ENCODE results near the gene IRF8.

IRF8 gene

DNA sequence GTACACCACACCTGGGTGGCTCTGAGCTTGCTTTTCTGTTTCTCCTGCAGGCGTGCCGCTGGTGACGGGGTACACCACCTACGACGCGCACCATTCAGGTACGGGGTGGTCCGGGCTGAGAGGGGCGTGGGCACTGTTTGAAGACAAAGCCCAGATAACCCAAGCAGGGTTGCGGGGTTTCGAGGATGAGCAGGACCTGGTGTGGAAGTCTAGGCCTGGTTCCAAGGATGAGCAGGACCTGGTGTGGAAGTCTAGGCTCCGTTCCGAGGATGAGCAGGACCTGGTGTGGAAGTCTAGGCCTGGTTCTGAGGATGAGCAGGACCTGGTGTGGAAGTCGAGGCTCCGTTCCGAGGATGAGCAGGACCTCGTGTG, 15.4 kb downstream of the IRF8 start:
- no peak for DNase-seq (ENCODE audit: low read depth)

DNA sequence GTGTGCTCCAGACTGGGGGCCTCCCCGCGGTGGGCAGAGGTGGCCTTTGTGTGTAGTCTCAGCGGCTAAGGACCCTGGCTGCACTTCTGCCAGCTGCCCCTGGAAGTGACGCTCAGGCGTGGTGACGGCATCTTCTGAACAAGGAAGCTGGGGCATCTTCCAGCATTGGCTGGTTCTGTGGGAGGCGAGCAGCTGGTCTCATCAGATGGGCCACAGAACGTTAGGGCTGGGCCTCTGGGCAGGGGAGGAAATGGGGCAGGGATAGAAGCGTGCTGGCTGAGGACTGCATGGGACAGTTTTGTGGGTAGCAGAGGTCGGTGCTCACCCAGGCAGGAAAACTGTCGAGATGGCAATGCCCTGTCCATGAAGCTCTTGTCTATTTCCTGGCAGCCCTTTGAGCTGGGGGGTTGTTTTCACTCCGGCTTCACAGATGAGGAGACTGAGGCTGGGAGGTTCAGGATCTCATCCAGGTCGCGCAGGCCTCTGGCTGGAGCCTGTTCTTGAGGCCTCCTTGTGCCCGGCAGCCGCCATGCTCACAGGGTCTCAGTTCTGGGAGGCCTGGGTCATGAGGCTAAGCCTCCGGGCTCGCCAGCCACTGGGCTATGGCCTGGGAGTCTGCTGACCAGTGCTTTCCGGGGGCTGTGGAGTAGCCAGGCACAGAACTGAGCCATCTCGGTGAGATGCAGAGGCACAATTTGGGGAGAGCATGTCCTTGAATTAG, 16.3 kb downstream of the IRF8 start:
- no peak for DNase-seq (ENCODE audit: low read depth)

DNA sequence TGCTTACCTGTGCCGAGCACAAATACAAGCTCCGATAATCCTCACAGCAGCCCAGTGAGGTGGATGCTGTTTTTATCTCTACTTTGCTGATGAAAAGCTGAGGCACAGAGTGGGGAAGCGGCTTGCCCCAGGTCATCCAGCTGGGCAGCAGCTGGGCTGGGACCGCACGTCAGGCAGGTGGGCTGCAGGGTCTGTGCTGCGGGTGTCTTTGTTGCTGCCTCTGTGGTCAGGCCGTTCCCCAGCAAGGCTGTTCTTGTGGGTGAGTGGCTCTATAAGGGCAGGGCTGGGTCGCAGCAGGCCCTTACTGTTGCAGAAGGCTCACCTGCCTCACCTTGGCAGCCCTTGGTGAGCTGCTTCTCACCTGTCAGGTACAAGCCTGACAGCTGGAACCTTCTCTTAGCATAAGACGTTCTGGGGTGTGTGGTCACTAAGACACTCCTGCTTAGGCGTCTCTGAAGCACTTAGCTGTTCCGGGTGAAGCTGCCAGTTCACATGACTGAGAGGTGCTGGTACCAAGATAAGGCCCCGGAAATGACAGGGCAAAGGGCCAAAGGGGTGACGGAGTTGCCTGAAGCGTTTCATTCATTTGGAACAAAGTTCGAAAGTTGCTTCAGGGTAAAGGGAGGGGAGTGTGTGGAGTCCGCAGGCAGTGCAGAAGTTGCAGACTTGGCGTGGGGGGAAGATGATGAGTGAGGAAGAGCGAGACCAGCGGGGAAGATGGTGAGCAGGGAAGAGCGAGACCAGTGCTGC, 17.4 kb downstream of the IRF8 start:
- no peak for DNase-seq (ENCODE audit: low read depth)

DNA sequence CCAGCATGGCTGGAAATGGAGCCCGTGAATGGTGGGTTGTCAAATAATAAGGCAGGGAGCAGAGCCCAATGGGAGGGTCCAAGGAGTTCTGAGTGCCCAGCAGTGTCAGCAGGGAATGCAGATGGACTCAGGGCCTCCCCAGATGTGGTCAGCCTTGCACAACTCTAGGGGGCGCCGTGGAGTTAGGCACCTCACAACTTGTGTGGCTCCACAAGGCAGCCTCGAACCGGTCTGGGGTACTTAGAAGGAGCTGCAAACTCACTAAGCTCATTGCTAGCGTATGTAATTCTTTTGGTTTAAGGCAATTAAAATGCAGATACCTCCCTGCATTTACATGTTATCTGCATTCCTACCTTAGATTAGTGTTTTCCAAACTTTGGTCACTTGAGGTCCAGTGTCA, 18.1 kb downstream of the IRF8 start:
- DNase-seq (ENCODE audit: low read depth), result no peak

DNA sequence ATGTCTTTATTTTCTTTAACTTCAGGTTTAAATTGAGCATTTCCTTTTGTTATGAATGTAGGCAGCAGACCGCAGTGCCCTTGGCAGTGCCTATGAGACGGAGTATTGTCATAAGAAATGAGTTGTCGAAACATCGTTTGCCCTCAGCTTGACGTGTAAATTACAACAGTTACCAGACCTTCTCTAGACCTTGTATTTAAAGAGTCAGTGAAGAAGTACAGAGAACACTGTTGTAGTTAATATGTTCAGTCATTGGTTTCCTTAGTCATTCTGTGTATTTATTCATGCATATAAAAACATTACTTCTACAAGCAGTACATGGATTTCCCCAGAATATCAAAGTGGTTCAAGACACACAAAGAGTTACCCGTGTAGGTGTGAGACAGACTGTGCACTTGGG, 19.0 kb downstream of the IRF8 start:
- DNase-seq (ENCODE audit: low read depth), result no peak

DNA sequence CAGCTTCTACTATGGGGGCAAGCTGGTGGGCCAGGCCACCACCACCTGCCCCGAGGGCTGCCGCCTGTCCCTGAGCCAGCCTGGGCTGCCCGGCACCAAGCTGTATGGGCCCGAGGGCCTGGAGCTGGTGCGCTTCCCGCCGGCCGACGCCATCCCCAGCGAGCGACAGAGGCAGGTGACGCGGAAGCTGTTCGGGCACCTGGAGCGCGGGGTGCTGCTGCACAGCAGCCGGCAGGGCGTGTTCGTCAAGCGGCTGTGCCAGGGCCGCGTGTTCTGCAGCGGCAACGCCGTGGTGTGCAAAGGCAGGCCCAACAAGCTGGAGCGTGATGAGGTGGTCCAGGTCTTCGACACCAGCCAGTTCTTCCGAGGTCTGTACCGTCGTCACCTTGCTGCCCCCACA, 19.5 kb downstream of the IRF8 start:
- no peak for DNase-seq (ENCODE audit: low read depth)

DNA sequence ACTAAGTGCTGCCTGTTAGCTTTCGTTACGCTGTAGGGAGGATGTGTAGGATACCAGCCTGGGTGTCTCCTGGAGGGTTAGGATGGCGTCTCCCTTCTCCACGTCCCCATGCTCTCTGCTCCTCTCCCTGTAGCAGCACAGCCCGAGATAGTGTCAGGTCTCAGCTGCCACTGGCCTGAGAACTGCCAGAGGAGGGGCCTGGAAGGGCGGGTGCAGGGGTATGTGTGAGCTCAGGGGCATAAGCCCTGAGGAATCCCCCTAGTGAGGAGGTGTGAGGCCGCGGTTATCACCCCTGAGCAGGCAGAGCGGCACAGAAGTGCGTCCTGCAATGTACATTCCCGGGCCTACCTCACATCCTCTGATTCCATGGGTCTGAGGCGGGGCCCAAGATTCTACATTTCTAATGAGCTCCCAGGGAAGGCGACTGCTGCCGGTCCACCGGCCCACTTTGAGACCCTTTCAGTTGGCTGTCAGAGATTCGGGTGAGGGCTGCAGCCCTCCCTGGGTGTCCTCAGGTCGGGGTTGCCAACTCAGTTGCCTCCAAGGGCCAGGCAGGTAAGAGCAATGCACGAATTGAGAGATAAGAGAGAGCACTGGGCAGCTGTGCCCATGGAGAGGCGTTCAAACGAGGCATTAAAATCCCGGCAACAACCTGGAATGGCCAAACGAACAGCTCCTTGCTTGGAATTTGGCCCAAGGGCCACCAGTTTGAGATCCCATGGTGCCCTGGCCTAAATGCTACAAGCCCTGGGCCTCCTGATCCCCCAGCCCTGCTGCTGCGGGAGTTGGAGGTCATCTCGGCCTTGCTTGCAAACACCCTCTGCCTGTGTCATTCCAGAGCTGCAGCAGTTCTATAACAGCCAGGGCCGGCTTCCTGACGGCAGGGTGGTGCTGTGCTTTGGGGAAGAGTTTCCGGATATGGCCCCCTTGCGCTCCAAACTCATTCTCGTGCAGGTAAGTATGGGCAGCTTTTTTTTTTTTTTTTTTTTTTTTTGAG, 20.6 kb downstream of the IRF8 start:
- DNase-seq (ENCODE audit: low read depth), result no peak

DNA sequence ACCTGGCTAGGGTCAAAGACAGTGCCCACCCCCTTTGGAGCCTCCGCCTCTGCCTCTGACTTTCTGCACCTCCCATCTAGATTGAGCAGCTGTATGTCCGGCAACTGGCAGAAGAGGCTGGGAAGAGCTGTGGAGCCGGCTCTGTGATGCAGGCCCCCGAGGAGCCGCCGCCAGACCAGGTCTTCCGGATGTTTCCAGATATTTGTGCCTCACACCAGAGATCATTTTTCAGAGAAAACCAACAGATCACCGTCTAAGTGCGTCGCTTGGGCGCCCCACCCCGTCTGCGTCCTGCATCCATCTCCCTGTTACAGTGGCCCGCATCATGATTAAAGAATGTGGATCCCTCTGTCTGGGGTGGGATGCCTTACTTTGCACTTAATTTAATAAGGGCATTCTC, 22.1 kb downstream of the IRF8 start:
- DNase-seq (ENCODE audit: low read depth), result no peak

DNA sequence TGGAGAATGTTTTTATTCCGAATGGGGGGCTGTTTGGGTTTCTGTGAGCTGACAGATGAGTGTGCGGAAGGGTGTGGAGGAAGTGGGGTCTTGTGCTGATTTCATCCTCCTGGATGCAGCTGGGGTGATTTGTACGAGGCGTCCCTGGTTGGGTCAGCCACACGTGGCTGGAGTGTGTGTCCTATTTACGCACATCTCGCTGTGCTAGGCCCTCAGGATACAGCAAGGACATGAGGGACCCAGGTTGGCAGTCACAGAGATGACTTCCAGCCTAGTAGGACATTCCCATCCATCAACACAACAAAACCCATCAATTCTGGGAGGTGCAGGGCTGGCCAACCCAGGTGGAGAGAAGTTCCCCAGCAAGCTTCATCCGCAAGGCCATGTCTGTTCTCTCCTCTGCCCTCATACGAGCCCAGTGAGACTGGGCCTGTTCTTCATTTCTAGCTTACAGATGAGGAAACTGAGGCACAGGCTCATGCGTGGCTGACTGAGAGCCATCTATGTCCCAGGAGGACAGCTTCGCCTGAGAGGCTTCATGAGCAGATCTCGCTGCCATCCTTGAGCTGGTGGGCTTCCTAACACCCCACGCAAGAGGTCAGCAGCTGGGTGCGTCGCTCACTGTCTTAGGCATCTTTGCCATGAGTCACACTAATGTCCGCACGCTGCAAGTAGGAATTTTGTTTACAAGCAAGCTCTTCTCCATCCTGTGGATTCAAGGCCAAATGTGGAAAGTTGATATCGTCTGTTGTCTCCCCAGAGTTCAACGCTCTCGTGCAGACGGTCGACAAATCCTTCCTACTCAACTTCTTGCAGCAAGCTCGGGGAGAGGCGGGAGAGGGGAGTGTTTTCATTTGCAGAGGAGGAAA, 24.4 kb downstream of the IRF8 start:
- DNase-seq (ENCODE audit: low read depth), result peak; percentile 73

DNA sequence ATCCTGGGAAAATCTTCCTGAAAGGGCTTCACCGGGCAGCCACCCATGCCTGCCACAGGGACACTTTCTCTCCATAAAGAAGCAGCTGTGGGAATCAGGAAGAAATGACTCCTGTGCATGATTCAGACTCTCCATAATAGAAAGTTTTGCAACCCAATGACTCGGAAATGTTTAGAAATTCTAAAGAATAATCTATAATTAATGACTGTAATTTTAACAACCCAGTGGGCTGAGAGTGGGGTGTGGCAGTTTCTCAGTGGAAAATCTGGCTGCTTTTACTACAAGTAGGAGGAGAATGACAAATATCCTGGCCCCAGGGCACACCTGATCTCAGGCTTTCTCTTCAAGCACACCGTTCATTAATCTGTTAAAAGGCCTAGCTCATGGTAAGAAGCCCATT, 25.7 kb downstream of the IRF8 start:
- DNase-seq (ENCODE audit: low read depth), result peak; percentile 53

DNA sequence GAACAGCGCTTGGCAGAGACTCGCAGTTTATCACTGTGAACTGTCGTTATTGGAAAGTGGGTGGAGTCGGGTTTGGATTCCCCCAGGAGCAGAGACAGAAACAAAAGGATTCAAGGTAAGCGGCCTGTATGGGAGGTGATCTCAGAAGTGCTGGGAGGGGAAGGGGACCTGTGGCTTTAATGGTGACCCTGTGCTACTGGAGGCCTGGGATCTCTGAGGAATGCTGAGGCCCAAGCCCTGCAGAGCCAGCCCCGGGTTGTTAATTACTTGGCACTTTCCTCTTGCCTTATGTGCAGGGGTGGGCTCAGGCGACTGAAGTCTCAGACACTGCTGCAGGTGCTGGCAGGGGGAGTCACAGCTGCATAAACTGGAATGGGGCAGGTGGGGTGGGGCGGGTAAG, 27.4 kb downstream of the IRF8 start:
- no peak for DNase-seq (ENCODE audit: low read depth)

DNA sequence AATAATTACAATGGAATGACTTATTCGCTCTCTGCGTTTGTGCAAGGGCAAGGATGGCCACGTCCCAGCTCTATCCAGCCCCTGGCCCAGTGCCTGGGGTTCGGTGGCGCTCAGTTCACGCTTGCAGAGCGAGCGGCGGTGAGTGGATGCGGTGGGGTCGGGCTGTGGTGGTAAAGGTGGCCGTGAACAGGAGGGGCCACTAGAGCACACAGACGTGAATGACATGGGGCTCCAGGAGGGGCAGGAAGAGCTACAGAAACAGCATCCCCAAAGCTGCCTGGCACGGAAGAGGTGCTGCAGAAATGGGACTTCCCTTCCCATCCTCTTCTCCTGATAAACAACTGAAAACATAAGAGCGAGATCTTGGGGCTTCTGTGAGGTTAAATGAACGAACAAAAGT, 28.4 kb downstream of the IRF8 start:
- no peak for DNase-seq (ENCODE audit: low read depth)

DNA sequence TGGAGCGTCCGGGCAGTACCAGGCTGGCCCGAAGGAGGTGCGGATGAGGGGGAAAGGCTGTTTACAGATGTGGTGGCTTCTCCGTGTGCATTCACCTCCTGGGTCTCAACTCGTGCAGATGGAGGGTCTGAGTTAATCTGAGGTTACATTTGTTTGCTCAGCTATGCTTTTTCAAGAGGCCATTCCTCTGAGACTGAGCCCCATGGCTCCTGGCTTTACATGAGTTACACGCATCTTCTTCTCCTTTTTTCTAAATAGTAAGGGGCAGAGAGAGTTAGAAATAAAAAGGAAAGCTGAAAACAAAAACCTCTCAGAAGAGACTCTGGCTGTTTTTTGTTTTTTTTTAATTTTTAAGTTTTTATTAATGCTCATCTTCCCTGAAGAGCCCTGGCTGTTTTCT, 29.0 kb downstream of the IRF8 start:
- DNase-seq (ENCODE audit: low read depth), result no peak

DNA sequence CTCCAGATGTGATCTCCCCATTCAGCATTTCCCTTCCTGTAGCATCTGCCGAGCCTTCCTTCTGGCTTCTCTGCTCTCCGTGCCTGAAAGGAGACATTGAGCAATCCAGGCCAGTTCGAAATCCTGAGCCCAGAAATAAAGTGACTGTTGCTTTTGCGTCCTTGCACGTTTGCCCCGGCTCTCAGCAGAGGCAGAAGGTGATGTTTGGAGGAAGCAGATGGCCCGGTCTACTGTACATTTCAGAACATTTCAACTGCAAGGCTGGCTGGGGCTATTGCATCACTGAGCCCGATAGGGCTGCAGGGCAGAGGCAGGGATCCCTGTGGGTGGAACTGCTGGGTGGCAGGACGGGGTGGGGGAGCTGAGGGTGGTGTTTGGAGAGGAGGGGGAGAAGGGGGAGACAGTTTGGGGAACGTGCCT, 29.4 kb downstream of the IRF8 start:
- no peak for DNase-seq (ENCODE audit: low read depth)

DNA sequence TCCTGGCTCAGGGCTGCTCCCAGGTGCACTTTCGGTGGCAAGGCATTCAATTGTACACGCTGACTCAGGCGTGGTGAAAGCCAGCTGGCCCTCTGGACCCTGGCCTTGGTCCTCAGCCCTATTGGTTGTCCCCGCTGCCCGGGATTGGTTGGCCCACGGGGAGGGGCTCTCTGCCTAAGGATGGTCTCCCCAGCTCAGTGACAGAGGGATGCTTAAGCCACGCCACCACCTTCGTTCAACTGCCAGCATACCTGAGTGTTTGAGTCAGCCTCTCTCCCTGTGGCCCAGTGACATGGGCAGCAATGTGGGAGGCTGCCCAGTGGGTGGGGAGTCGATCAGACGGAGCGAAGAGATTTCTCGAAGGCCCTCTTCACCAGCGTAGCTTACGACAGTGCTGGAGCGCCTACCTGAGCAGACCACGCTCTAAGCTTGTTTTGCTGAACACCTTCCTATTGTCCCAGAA, 30.3 kb downstream of the IRF8 start:
- DNase-seq (ENCODE audit: low read depth), result no peak

DNA sequence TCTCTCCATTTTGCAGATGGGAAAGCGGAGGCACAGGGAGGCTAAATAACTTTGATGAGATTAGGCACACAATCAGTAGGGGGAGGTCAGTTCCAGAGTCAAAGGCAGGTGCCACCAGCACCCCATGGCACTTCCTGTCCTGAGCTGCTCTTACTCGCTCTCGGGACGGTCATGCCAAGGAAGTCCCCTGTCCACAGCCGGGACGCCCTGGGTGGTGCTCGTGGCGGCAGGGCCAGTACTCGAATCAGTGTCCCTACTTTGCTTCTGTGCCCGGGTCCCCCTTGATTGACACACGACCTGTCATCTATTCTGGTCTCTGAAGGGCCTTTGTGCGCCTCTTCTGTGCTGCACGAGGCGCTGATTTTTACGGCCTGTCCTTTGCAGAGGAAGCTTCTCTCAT, 31.3 kb downstream of the IRF8 start:
- DNase-seq (ENCODE audit: low read depth), result no peak

DNA sequence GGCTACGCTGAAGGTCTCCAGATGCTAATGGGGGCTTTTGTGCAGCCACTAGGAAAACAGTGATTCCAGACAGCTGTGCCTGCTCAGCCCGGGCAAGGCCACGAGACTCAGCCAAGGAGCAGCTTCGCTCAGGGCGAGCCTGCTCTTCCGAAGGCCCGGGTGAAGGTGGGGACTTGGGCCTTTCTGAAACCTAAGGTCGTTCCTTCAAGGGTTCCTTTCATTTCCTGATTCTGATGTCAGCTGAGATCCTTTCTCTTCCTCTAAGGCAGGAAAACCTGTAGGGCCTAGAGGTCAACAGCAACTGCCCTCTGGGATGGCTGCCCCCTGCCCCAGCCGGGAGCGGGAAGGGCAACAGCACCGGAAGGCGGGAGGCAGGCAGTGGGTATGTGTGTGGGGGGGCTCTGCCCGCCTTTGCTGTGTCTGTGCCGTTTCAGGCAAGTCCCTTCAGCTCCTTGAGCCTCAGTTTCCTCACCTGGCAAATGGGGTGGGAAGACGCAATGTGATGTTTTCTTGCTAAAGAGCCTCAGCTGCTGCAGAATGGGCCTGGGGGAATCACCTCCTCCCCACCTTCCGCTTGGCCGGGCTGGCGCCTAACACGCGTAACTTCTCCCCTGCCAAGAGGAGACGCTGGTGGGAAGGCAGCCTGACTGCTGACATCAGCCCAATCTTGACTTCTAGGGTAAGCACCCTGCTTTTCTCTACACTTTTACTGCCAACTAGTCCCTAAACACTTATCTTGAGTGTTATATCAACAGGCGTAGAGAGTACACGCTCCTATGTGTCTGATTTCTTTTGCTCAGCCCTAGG, 32.8 kb downstream of the IRF8 start:
- no peak for DNase-seq (ENCODE audit: low read depth)

DNA sequence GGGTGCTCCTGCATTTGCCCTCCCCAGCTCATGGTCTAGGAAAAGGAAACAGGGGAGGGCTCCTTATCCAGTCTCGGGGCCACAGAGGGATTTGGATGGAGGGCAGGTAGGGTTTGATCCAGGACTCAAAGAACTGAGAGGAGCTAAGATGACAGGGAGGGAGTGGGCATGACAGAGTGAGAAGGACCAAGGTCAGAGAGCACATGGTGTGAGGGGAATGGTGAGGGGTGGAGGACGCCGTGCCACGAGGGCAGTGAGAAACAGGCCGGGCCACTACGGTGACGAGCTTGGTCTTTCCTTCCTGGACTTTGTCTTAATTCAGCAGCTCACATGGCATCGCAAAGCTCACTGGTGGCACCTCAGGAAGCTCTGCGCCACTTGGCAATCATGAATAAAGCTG, 35.2 kb downstream of the IRF8 start:
- no peak for DNase-seq (ENCODE audit: low read depth)

DNA sequence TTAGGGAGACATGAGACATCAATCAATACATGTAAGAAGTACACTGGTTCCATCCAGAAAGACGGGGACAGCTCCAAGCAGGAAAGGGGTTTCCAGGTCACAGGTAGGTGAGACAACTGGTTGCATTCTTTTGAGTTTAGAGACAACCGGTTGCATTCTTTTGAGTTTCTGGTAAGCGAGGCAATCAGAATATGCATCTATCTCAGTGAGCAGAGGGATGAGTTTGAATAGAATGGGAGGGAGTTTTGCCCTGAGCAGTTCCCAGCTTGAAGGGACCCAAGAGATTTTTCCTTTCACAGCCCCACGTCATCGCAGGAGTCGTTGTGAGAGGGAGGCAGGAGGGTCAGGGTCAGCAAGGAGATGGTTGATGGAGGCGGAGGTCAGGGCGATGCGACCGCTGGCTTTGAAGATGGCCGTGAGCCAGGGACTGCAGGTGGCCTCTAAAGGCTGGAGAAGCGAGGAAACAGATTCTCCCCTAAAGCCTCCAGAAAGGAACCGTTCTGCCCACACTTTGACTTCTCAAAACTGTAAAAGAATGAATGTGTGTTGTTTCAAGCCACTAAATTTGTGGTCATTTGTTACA, 36.5 kb downstream of the IRF8 start:
- DNase-seq (ENCODE audit: low read depth), result no peak
